H1 (cell line): Measurements from ENCODE around the gene INSIG1. TPM values are rescaled to one million over a fixed set of nuclear protein-coding genes. Genes with fewer than 3 reads are reported as not detected.

ENCODE experiments used
- CTCF ChIA-PET: fragments of 300-600 bp; sonication (Branson Sonifier 250); formaldehyde crosslinking; loops from one replicate; lab custom pipeline; 2021; ENCODE audit not compliant: partially characterized antibody; lab: Charles Lee
- POLR2A ChIA-PET: fragments of 300-600 bp; sonication (Branson Sonifier 250); formaldehyde crosslinking; loops from one replicate; lab custom pipeline; 2021; ENCODE audit warnings: inconsistent platforms; ENCODE audit not compliant: partially characterized antibody; lab: Charles Lee
- DNase-seq, 2 experiments: peaks; one replicate each; pipeline versions ENCODE4 v3.0.0 to v3.0.0-alpha.2; 2010 to 2022; ENCODE audit warnings: low spot score in 2 of 2, low read depth in 1 of 2, mixed read lengths in 1 of 2
- FAIRE-seq: peaks from 2 replicates; lab custom pipeline; 2011; peaks lifted over from hg19 to GRCh38; lab: Jason Lieb, UNC
- H2AFZ ChIP-seq: 2 replicates; pipeline ENCODE4 v1.8.1; 2012; ENCODE audit warnings: low read length, inconsistent platforms
- H2AK5ac ChIP-seq: 2 replicates; pipeline ENCODE4 v1.6.1; 2013; ENCODE audit warnings: low read depth, low read length
- H2BK120ac ChIP-seq: replicated peaks from 2 replicates; pipeline ENCODE3; 2013; ENCODE audit warnings: low read depth, low read length, inconsistent platforms
- H2BK12ac ChIP-seq: 2 replicates; pipeline ENCODE4 v1.6.1; 2013; ENCODE audit warnings: low read depth, low read length
- H2BK15ac ChIP-seq: 2 replicates; pipeline ENCODE4 v1.6.1; 2013; ENCODE audit warnings: low read length
- H2BK20ac ChIP-seq: 2 replicates; pipeline ENCODE4 v1.6.1; 2013; ENCODE audit warnings: low read length
- H2BK5ac ChIP-seq: 2 replicates; pipeline ENCODE4 v1.6.1; 2013; ENCODE audit warnings: low read depth, low read length
- H3K14ac ChIP-seq: 2 replicates; pipeline ENCODE4 v1.6.1; 2013; ENCODE audit warnings: inconsistent platforms; ENCODE audit not compliant: insufficient read length
- H3K18ac ChIP-seq: 2 replicates; pipeline ENCODE4 v1.6.1; 2013; ENCODE audit warnings: low read length; ENCODE audit errors: extremely low read depth
- H3K23ac ChIP-seq: 2 replicates; pipeline ENCODE4 v1.6.1; 2013; ENCODE audit warnings: inconsistent platforms; ENCODE audit not compliant: insufficient read length
- H3K23me2 ChIP-seq: 2 replicates; pipeline ENCODE4 v1.6.1; 2013; ENCODE audit warnings: low read depth, low read length
- H3K27ac ChIP-seq: 2 replicates; pipeline ENCODE4 v1.6.1; 2011; ENCODE audit warnings: low read depth, low read length, inconsistent platforms
- H3K27me3 ChIP-seq, 4 experiments: replicated peaks in 1 of 4; 1 replicate in 1 of 4; 2 replicates in 3 of 4; pipeline versions ENCODE4 v1.6.1 to v1.8.1; 2011 to 2013; ENCODE audit warnings: low read length in 3 of 4, mild to moderate bottlenecking in 3 of 4, inconsistent platforms in 2 of 4, mixed read lengths in 2 of 4, moderate library complexity in 1 of 4; ENCODE audit not compliant: control insufficient read depth in 3 of 4, insufficient read depth in 3 of 4; ENCODE audit errors: extremely low read depth in 1 of 4
- H3K36me3 ChIP-seq, 4 experiments: 2 replicates each; pipeline versions ENCODE4 v1.6.1 to v1.8.1; 2011 to 2013; ENCODE audit warnings: mild to moderate bottlenecking in 4 of 4, low read length in 3 of 4, moderate library complexity in 2 of 4, control low read depth in 1 of 4, inconsistent platforms in 1 of 4; ENCODE audit not compliant: insufficient read depth in 4 of 4, control insufficient read depth in 2 of 4
- H3K4ac ChIP-seq: replicated peaks from 2 replicates; pipeline ENCODE3; 2013; ENCODE audit warnings: low read length, low read depth, mixed read lengths, inconsistent platforms; ENCODE audit not compliant: insufficient read length
- H3K4me1 ChIP-seq, 4 experiments: replicated peaks in 1 of 4; 1 replicate in 1 of 4; 2 replicates in 3 of 4; pipeline versions ENCODE4 v1.6.1 to v1.8.1; 2011 to 2013; ENCODE audit warnings: low read length in 3 of 4, inconsistent platforms in 2 of 4, mixed read lengths in 1 of 4; ENCODE audit not compliant: insufficient read depth in 4 of 4, control insufficient read depth in 3 of 4
- H3K4me2 ChIP-seq, 2 experiments: 2 replicates each; pipeline versions ENCODE4 v1.6.1 to v1.8.1; 2011 to 2013; ENCODE audit warnings: low read depth in 2 of 2, low read length in 2 of 2, control low read depth in 1 of 2, inconsistent platforms in 1 of 2, mild to moderate bottlenecking in 1 of 2; ENCODE audit not compliant: insufficient read depth in 1 of 2
- H3K4me3 ChIP-seq, 4 experiments: fragments of 200-600, 300-600 bp in 1 of 4; sonication (generic), shearing (Covaris generic), sonication (Bioruptor Twin) in 1 of 4; 2 replicates each; pipeline versions ENCODE4 v1.5.1 to v1.8.1; 2011 to 2016; ENCODE audit warnings: low read length in 4 of 4, low read depth in 3 of 4, control low read depth in 2 of 4, inconsistent platforms in 2 of 4, mild to moderate bottlenecking in 2 of 4, mixed read lengths in 1 of 4, moderate library complexity in 1 of 4; ENCODE audit not compliant: insufficient read depth in 2 of 4; ENCODE audit errors: extremely low read depth in 1 of 4
- H3K56ac ChIP-seq: replicated peaks from 2 replicates; pipeline ENCODE3; 2013; ENCODE audit warnings: low read depth, mild to moderate bottlenecking, mixed read lengths, low read length, inconsistent platforms; ENCODE audit not compliant: insufficient read length
- H3K79me1 ChIP-seq: 2 replicates; pipeline ENCODE4 v1.6.1; 2013; ENCODE audit warnings: low read depth, low read length, control low read depth
- H3K79me2 ChIP-seq, 2 experiments: 2 replicates each; pipeline versions ENCODE4 v1.6.1 to v1.8.1; 2012 to 2013; ENCODE audit warnings: low read length in 2 of 2, mild to moderate bottlenecking in 2 of 2, inconsistent platforms in 1 of 2; ENCODE audit not compliant: insufficient read depth in 2 of 2, control insufficient read depth in 1 of 2
- H3K9ac ChIP-seq, 4 experiments: replicated peaks in 1 of 4; 1 replicate in 1 of 4; 2 replicates in 3 of 4; pipeline versions ENCODE4 v1.6.1 to v1.8.1; 2011 to 2013; ENCODE audit warnings: low read depth in 3 of 4, low read length in 3 of 4, control low read depth in 2 of 4, mild to moderate bottlenecking in 2 of 4, moderate library complexity in 2 of 4, inconsistent platforms in 1 of 4; ENCODE audit errors: extremely low read depth in 1 of 4
- H3K9me3 ChIP-seq, 2 experiments: 2 replicates each; pipeline versions ENCODE4 v1.6.1 to v1.8.1; 2012 to 2013; ENCODE audit warnings: mild to moderate bottlenecking in 2 of 2, moderate library complexity in 2 of 2, control low read depth in 1 of 2, inconsistent platforms in 1 of 2, low read depth in 1 of 2, low read length in 1 of 2, mixed read lengths in 1 of 2; ENCODE audit not compliant: insufficient read depth in 2 of 2
- H4K20me1 ChIP-seq, 2 experiments: replicated peaks in 1 of 2; 2 replicates each; pipeline versions ENCODE3 to v1.8.1; 2011 to 2013; ENCODE audit warnings: inconsistent platforms in 2 of 2, low read length in 2 of 2, mild to moderate bottlenecking in 1 of 2; ENCODE audit not compliant: insufficient read depth in 2 of 2, control insufficient read depth in 1 of 2
- H4K5ac ChIP-seq: 2 replicates; pipeline ENCODE4 v1.6.1; 2013; ENCODE audit warnings: low read length, low read depth, mixed read lengths, inconsistent platforms; ENCODE audit not compliant: insufficient read length
- H4K8ac ChIP-seq: 2 replicates; pipeline ENCODE4 v1.8.0; 2013; ENCODE audit warnings: mild to moderate bottlenecking, moderate library complexity, low read length, inconsistent platforms; ENCODE audit not compliant: insufficient read depth; ENCODE audit errors: extremely low read depth
- H4K91ac ChIP-seq: replicated peaks from 2 replicates; pipeline ENCODE3; 2013; ENCODE audit warnings: low read length, mixed read lengths, inconsistent platforms; ENCODE audit not compliant: insufficient read length
- RAD21 ChIP-seq, 2 experiments: IDR thresholded peaks in 1 of 2; conservative IDR thresholded peaks in 1 of 2; 2 replicates each; pipeline ENCODE4 v1.6.1; 2011; ENCODE audit warnings: low read depth in 2 of 2, low read length in 2 of 2, improper control_type of control experiment in 1 of 2, inconsistent platforms in 1 of 2, mild to moderate bottlenecking in 1 of 2, moderate library complexity in 1 of 2
- SIX5 ChIP-seq: IDR thresholded peaks from 2 replicates; pipeline ENCODE4 v1.6.1; 2011; ENCODE audit warnings: mild to moderate bottlenecking, low read depth, low read length
- WGBS, 2 experiments: shearing (Covaris generic) in 1 of 2; methylation state at CpG; one replicate each; pipeline versions ENCODE4 v1.1.6 to v1.1.7; 2013 to 2015; ENCODE audit warnings: low lambda C conversion rate in 2 of 2, mixed read lengths in 2 of 2, inconsistent platforms in 1 of 2, low coverage in 1 of 2, missing lambda C conversion rate in 1 of 2; ENCODE audit not compliant: insufficient replicate concordance in 2 of 2, insufficient coverage in 1 of 2, insufficient read length in 1 of 2; ENCODE audit errors: extremely low coverage in 1 of 2, missing lambda C conversion rate in 1 of 2; 5-methylcytosine and 5-hydroxymethylcytosine counted together
- polyA plus RNA-seq, 7 experiments: library from polyadenylated mRNA; depleted of rRNA in 3 of 7; stranded (reverse) in 5 of 7; unstranded in 2 of 7; fragments of >200 nt in 5 of 7; fragments of 200-250 nt in 2 of 7; gene quantifications; 1 replicate in 5 of 7; 2 replicates in 1 of 7; 4 replicates in 1 of 7; pipeline versions ENCODE4 v1.2.1 to v1.2.3, GENCODE V29; 2011 to 2013; ENCODE audit warnings: missing spikeins in 2 of 7, mixed read lengths in 2 of 7
- total RNA-seq: library from RNA; stranded (reverse); fragmentation: NEBNext Ultra II Directional; extraction: Animal tissue kit (Norgen Biotek cat#: 25700); gene quantifications from 2 replicates; pipeline ENCODE4 v1.2.1, GENCODE V29; 2021

INSIG1 gene
- total and polyA plus RNA-seq, 2 of the 8 experiments (the other 6 are each of a cell fraction or from before 2014, with no cell fraction given), result 40.0 to 58.4 TPM

DNA sequence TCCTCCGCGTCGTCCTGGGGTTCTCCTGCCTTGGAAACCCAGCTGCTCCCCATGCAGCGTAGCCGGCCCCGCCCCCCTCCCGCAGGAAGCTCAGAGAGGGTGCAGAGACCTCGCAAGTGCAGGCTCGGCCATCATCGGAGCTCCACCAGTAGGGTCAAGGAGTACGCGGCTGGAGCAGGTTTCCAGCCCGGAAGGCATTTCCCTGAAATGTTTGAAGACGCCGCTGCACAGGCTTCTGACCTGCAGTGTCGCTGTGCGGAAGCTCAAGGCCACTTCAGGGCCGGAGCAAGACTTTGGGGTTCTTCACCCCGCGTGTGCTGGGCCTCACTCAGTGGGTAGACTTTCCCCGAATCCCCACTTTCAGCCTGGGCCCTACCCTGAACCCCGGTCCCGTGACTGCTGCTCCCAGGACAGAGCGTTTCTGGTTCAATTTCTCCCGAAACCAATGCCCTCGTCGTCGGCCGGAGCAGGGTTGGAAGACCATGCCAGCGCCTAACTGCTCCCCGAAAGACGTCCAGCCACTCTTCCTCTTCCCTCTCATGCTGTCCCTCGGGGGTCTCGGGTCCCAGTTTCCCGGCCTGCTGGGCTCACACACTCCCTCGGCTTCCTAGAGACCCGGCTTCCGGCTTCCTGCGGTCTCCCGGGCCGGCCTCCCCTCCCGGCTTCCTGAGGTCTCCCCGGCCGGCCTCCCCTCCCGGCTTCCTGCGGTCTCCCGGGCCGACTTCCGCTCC is 52.1 kb downstream of the INSIG1 start:
- POLR2A ChIA-PET, result interaction anchor here (0.6 kb wide), 1 partner anchor 57 kb away, joined by 3 read pairs; no protein-coding TSS in a partner anchor
- Histone ChIP-seq H4K91ac (no peak overlapping the region), H2AK5ac (no peak overlapping the region), H2AFZ (peak overlapping the region; percentile 96; the same call in 1 of the 2 replicates), H3K4ac (no peak overlapping the region), H2BK15ac (peak overlapping the region; percentile 7; the same call in 1 of the 2 replicates), H2BK20ac (no peak overlapping the region), H3K4me3 (no peak overlapping the region), H3K23ac (no peak overlapping the region), H3K18ac (no peak overlapping the region), H3K14ac (no peak overlapping the region), H3K4me1 (peaks cover 0 to 8% (median 2%) of the 10 kb centered on the region in 4 experiments; a peak in 3 of 7 replicates), H2BK120ac (no peak overlapping the region), H4K5ac (no peak overlapping the region), H2BK5ac (no peak overlapping the region), H3K27ac (no peak overlapping the region), H3K79me1 (no peaks in the 10 kb centered on the region), H3K56ac (no peak overlapping the region), H2BK12ac (no peak overlapping the region), H3K27me3 (peaks cover 4 to 14% (median 6%) of the 10 kb centered on the region in 4 experiments; a peak in 6 of 7 replicates), H3K79me2 (no peaks in the 10 kb centered on the region), H3K36me3 (no peaks in the 10 kb centered on the region), H3K9me3 (peaks cover 3% of the 10 kb centered on the region in 2 experiments; a peak in 1 of 4 replicates), H4K8ac (peak overlapping the region; percentile 65; the same call in 1 of the 2 replicates), H3K9ac (no peak overlapping the region), H3K4me2 (peak overlapping the region; percentile 5 to 34; a peak in 2 of 4 replicates), H4K20me1 (peaks cover 0 to 7% of the 10 kb centered on the region in 2 experiments), H3K23me2 (no peaks in the 10 kb centered on the region)
- DNase-seq, result no peak
- WGBS, 2 experiments, result 75% methylated on average over 28 of the region's 49 CpGs; no CpG with 5 or more reads in 1 of the 2 experiments
- no peak for FAIRE-seq
- CTCF ChIA-PET, result interaction anchor here (0.6 to 1.4 kb wide), 3 partner anchors 8 to 26 kb away, joined by 3 to 4 read pairs (median 3); no protein-coding TSS in a partner anchor
- TF ChIP-seq SIX5 (no peak), RAD21 (IDR thresholded peaks at IDR 0.05 in 1 of 2, conservative IDR thresholded peaks at IDR 0.05 in 1 of 2; ENCODE audit: low read depth in 2 of 2, low read length in 2 of 2) (0 out of 4 replicates have a peak, but pooled peaks of 1 of the 2 experiments have one; percentile 0)
